Erythroblast (primary cell): ENCODE data around the gene TRIP13.

Experiments
- GATA1 ChIP-seq: IDR thresholded peaks from 2 replicates; pipeline ENCODE4 v1.6.1; 2011; ENCODE audit warnings: low read depth, mild to moderate bottlenecking, control low read depth, low read length, moderate library complexity
- POLR2A ChIP-seq: IDR thresholded peaks from 2 replicates; pipeline ENCODE4 v1.6.1; 2011; ENCODE audit warnings: mild to moderate bottlenecking, low read length

- TF ChIP-seq POLR2A (no peak), GATA1 (no peak)
Measured at GRCh38 chr5:876398-877365, 16.0 kb upstream of the TRIP13 start.
